ENCODE data around the gene TSPO2.

GRCh38 chr6:41032830-41033229 lies 9.4 kb upstream of the TSPO2 start:
- TF ChIP-seq UBTF (CRISPR knock-in tag; IDR thresholded peaks at IDR 0.05) (no peak), HMGXB4 (CRISPR knock-in tag; IDR thresholded peaks at IDR 0.05; ENCODE audit: borderline replicate concordance in 1 of 2, low read depth in 1 of 2) (no peak), MEIS1 (CRISPR knock-in tag; IDR thresholded peaks at IDR 0.05; ENCODE audit: borderline replicate concordance) (no peak), USF2 (IDR thresholded peaks at IDR 0.05; ENCODE audit: low read depth, low read length) (no peak), USF2 (CRISPR knock-in tag; IDR thresholded peaks at IDR 0.05; ENCODE audit: borderline replicate concordance) (no peak)

All from HepG2 (cell line).